Stimulated activated CD8-positive, alpha-beta memory T cell treated with anti-CD3 and anti-CD28 coated beads, Interleukin-12 subunit alpha, Interleukin-12 subunit beta, amount 100 ng/mL, for 1 hour (primary cell): ENCODE data around the gene STXBP2.
A peak's percentile ranks its signal among the peaks of the same experiment; 100 is the strongest.

Source experiments
- DNase-seq: peaks from one replicate; pipeline ENCODE4 v3.0.0-alpha.2; 2020; ENCODE audit warnings: low read depth

STXBP2 gene

GRCh38 chr19:7679771-7680605, 43.1 kb downstream of the STXBP2 start:
- DNase-seq = no peak

- peak; percentile 68 for DNase-seq
Measured at GRCh38 chr19:7680606-7681339, 43.9 kb downstream of the STXBP2 start, which contains the start of gene TRAPPC5. Gene TRAPPC5, plus strand, starts transcription at chr19:7680833. Its CDS starts 1,421 bp downstream, at chr19:7682254.

- peak; percentile 73 for DNase-seq
Measured at GRCh38 chr19:7681340-7682174, 44.6 kb downstream of the STXBP2 start.

- no peak for DNase-seq
Measured at GRCh38 chr19:7682175-7682855, 45.4 kb downstream of the STXBP2 start.

- no peak for DNase-seq
Measured at GRCh38 chr19:7685546-7686445, 48.9 kb downstream of the STXBP2 start.

- DNase-seq = no peak
Measured at GRCh38 chr19:7687177-7687576, 50.3 kb downstream of the STXBP2 start.

- no peak for DNase-seq
Measured at GRCh38 chr19:7689165-7689564, 52.3 kb downstream of the STXBP2 start.

- no peak for DNase-seq
Measured at GRCh38 chr19:7690779-7691258, 53.9 kb downstream of the STXBP2 start.

- no peak for DNase-seq
Measured at GRCh38 chr19:7691497-7691896, 54.6 kb downstream of the STXBP2 start.

GRCh38 chr19:7692417-7693088, 55.6 kb downstream of the STXBP2 start:
- DNase-seq = no peak

GRCh38 chr19:7694499-7694898, 57.6 kb downstream of the STXBP2 start:
- no peak for DNase-seq
